Urothelium cell line (cell line): ENCODE data around the gene SLC35F3.
"Not testable (repeated sequence)": the region's sequence is repeated elsewhere in the genome, so short reads cannot be mapped to it uniquely, and the experiment has no call there.

Experiments used
- DNase-seq: peaks from one replicate; pipeline ENCODE4 v3.0.0; 2011; ENCODE audit warnings: low spot score, mixed read lengths
- FAIRE-seq: peaks from 2 replicates; lab custom pipeline; 2011; peaks lifted over from hg19 to GRCh38; lab: Jason Lieb, UNC

The SLC35F3 gene

DNA sequence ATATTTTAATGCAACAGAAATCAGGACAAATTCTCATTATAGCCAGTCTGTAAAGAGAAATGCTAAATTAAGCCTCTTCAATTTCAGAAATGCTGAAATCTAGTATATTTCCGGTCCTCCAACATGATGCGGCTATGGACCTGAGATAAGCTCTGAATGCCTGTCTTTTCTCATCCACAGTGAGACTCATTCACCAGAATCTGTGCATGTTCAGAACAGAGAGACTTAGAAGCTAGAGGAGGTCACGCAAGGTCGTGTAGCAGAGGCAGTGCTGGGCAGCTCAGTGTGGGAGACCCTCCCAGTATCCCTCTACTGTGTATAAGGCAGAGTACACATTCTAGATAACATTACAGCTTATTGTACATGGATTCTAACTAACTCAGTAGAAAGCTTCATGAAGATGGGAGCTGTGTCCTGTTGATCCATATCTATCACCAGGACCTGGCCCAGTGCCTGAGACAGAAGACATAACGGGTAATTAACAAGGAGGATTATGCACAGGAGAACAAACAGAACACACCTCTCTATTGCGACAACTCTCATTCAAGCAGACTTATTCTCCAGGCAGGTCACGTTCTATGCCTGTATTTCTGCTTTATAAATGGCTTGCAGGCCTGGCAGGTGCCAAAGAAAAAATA lies 371.8 kb downstream of the SLC35F3 start:
- DNase-seq (no peak), FAIRE-seq (no peak)

DNA sequence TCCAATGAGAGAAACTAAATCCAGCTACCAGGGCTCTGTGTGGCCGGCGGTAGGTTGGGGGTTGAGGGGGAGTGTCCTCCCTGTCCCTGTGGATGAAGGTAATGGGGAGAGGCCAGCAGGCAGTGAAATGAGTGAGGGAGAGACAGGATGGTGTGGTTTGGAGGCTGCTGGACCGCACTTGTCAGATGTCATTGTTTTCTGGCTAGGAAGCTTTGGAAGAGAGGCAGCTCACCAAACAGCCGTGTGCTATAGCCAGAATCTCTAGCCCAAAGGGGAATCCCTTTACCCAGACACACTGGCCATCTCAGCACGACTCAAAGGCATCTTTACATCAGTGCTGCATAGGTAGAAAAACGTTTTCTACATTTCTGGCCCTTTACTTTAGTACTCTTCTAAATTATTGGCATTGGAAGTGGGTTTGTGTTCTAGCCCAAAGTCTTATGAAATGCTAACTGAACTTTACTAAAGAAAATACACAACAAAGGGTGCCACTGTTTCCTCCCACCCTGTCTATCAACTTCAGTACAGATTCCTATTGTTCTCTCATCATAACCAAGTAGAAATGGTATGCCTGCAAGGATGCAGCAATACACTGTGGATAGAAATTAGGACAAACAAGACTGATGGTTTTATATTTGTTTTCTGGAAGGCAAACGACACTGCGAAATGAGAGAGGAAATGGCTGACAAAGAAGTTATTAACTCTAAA lies 372.8 kb downstream of the SLC35F3 start:
- FAIRE-seq, result no peak
- DNase-seq, result no peak

GRCh38 chr1:234279021-234279420 lies 374.5 kb downstream of the SLC35F3 start:
- DNase-seq, result no peak
- FAIRE-seq, result no peak

- DNase-seq (no peak), FAIRE-seq (no peak)
These were observed 376.0 kb downstream of the SLC35F3 start for GRCh38 chr1:234280500-234280899.

GRCh38 chr1:234281826-234282489 lies 377.5 kb downstream of the SLC35F3 start:
- FAIRE-seq (no peak), DNase-seq (no peak)

- no peak for FAIRE-seq
- DNase-seq, result no peak
These were observed 381.7 kb downstream of the SLC35F3 start for GRCh38 chr1:234286206-234286605.

- FAIRE-seq (no peak), DNase-seq (no peak)
These were observed 384.5 kb downstream of the SLC35F3 start for GRCh38 chr1:234288946-234289345.

- no peak for DNase-seq
- no peak for FAIRE-seq
These were observed 385.2 kb downstream of the SLC35F3 start for GRCh38 chr1:234289538-234290305.

GRCh38 chr1:234292011-234292410 lies 387.5 kb downstream of the SLC35F3 start:
- DNase-seq (no peak), FAIRE-seq (no peak)

GRCh38 chr1:234292548-234292947 lies 388.1 kb downstream of the SLC35F3 start:
- FAIRE-seq (no peak), DNase-seq (no peak)

GRCh38 chr1:234294109-234294817 lies 389.8 kb downstream of the SLC35F3 start:
- no peak for FAIRE-seq

GRCh38 chr1:234295068-234295467 lies 390.6 kb downstream of the SLC35F3 start:
- no peak for DNase-seq
- FAIRE-seq, result no peak

More at GRCh38 chr1:234294109-234294817, 389.8 kb downstream of the SLC35F3 start:
- no peak for DNase-seq

DNA sequence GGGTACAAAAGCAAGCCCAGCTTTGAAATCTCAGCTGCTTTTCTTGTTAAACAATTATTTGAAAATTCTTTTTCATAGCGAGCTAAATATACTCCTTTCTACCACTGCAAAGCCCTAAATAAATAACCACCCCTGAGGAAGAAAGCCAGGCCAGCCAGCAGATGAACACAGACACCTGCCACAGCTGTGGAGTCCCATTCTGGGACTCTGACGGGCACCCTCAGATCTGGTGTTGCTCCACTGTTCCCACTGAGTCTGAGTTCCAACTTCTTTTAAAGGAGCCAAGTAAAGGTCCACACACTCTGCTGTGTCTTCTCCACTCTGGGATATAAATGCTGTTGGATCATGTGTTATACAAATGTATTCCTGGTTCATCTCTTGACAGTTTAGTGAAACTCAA lies 391.1 kb downstream of the SLC35F3 start:
- FAIRE-seq (no peak), DNase-seq (no peak)

DNA sequence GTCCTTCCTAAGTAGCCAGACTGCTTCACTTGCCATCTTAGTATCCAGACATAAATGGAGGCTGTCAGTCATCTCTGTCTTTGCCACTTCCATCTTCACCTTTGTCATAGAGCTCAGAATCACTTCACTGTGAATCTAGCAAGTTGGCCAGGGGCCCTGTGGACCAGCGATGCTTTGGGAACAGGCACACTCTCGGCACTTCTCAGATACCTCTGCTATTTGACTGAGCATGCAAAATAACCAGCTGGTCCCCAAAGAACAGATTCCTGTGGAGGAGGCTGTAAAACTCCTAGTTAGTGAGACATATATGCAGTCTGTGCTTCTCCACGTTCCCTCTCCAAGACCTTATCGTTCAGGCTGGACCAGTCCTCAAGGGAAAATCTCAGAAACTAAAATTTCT lies 392.0 kb downstream of the SLC35F3 start:
- FAIRE-seq (no peak), DNase-seq (no peak)

DNA sequence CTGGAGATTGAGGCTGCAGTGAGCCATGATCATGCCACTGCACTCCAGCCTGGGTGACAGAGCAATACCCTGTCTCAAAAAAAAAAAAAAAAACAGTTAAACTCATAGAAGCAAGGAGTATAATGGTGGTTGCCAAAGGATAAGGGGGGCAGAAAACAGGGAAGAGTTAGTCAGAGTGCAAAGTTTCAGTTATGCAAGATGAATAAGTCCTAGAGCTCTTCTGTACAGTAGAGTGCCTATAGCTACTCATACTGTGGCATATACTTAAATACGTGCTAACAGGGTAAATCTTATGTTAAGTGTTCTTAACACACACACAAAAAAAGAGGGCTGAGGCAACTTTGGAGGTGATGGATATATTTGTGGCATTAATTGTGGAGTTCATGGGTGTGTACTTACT lies 393.2 kb downstream of the SLC35F3 start:
- FAIRE-seq, result no peak
- no peak for DNase-seq

DNA sequence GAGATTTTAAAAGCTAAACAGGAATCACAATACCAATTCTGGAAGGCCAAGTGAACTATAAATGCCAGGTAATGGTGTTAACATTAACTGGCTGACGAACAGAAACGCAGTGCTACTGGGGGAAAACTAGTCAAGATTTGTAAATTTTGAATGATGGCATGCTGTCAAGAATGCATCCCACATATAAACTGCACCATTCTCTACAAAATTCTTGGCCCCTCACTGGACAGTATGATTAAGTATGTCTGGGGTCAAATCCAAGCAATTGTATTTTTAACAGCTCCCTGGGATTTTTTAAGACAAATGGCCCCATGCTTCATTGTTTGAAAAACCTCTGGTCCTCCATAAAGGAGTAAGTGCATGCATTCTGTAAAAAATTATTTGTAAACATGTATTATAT lies 395.6 kb downstream of the SLC35F3 start:
- FAIRE-seq (no peak), DNase-seq (no peak)

- FAIRE-seq, DNase-seq: not testable (repeated sequence)
These were observed 397.2 kb downstream of the SLC35F3 start for GRCh38 chr1:234301663-234302062.

DNA sequence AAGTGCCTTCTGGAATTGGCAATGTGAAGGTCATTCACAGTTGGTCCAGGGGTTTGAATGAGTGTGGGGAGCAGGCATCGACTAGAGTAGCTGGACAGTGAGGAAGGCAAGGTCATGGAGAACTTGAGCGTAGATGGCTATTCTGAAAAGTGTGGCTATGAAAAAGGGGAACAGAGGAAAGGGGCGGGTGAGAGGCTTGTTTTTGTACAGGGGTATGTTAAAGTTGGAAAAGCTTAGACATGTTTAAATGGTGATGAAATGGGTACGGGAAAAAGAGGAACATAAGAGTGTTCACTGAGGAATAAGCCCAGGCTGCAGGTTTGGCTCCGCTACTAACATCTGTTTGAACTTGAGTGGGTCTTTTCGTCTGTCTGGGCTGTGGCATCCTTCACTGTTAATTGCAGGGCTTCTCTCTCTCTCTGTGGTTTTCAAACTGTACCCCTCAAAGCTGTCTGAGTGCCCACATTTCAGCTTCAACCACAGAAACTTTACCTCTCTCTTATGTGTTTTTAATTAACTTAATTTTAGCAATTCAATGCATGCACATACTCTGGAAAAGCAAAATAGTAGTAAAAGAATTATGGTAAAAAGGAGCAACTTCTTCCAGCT lies 398.0 kb downstream of the SLC35F3 start:
- FAIRE-seq (no peak), DNase-seq (no peak)

DNA sequence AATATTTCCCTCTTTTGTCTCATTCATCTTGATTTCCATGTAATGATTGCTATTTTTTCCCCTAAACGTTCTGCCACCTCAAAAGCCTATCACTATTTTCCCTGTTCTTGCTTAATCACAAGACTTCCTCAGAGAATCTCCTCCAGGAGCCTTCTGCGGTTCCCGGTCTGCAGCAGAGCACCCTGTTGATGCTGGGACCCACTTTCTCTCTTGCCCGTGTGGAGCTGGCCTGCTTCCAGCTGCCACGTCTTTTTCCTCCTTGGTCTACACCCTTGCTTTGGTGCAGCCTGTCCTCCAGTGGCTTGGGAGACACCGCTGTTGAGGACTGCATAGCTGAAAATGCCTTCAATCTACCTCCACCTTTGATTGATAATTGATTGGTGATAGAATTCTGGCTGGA lies 398.8 kb downstream of the SLC35F3 start:
- FAIRE-seq (no peak), DNase-seq (no peak)

DNA sequence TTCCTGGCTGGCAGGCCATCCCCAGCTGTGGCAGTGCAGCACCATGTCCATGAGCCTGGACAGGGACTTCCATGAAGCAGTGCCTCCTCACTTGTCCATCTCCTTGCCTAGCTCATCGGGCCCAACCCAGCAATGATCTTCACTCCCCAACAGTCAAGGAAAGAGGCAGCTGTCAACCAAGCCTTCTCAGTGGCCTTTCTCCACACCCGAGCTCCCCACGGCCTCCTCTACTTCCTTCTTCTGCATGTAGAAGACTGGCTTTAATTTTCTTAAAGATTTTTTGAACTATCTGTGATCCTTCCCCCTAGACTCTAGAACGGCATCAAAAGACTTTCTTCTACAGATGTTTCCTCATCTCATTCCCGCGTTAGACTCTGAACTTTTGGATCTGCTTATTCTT lies 403.2 kb downstream of the SLC35F3 start:
- FAIRE-seq (no peak), DNase-seq (no peak)
